ENCODE measurements around the gene CREG1. TPM values are rescaled to one million over a fixed set of nuclear protein-coding genes. Genes with fewer than 3 reads are reported as not detected.

Gene CREG1
- total and polyA plus RNA-seq, 2 of the 8 experiments (the other 6 are each of a cell fraction or from before 2014, with no cell fraction given): 29.8 to 30.1 TPM

DNA sequence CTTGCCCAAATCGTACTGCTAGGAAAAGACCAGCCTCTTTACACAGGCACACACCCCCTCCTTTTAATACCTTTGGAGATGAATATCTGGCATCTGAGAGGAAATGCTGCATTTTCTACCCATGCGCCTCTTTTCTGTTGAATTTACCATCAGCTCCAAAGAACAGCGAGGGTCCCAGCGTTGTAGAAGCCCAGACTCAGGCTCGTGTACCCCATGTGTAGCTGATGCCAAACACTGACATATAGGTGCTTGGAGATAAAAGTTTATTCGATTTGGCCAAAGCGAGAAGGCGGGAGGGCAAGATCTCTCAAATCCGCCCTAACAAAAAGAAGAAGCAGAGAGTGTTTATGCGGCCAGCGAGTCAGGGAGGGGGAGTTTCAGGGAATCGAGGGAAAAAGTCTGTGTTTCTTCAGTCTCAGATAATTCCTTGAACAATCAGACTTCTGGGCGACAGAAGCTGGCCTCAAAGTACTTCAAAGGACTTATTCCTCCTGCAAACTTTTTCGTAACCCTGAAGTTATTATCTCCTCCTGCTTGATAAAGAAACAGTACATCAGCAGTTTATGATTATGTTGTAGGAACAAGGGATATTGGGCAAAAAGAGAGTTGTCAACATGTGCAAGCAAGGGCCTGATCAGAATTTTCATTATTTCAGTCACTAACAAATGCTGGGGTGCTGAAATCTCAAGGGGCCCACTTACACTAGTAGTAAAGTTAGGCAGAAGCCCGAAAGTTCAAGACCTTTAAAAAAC lies 642 bp upstream of the CREG1 start:
- no peak overlapping the region for H3K56ac ChIP-seq (replicated peaks; ENCODE audit: insufficient read length, low read depth, low read length)
- H3K23me2 ChIP-seq (ENCODE audit: low read depth, low read length): peaks cover 10% of the 10 kb centered on the region
- H3K4me3 ChIP-seq (ENCODE audit: extremely low read depth in 1 of 4, insufficient read depth in 2 of 4, low read depth in 3 of 4, low read length in 4 of 4): peak overlapping the region; percentile 65 to 84 (median 70)
- ChIA-PET POLR2A (ENCODE audit: partially characterized antibody) (interaction anchor here (0.6 to 4.0 kb wide), 22 partner anchors 10 to 644 kb away, joined by 3 to 32 read pairs (median 4); partner anchors contain the start of gene POU2F1), CTCF (ENCODE audit: partially characterized antibody) (interaction anchor here (0.9 to 7.2 kb wide), 7 partner anchors 9 to 133 kb away, joined by 3 to 70 read pairs (median 3); no protein-coding TSS in a partner anchor)
- no peak overlapping the region for H3K23ac ChIP-seq (ENCODE audit: insufficient read length)
- peak in 1 of 2 experiments; percentile 51 for DNase-seq (ENCODE audit: low read depth in 1 of 2, low spot score in 2 of 2)
- H4K5ac ChIP-seq (ENCODE audit: insufficient read length, low read depth, low read length): no peak overlapping the region
- no peak overlapping the region for H2BK5ac ChIP-seq (ENCODE audit: low read depth, low read length)
- H3K9me3 ChIP-seq (ENCODE audit: insufficient read depth in 2 of 2, low read depth in 1 of 2, low read length in 1 of 2): no peaks in the 10 kb centered on the region
- peaks cover 0 to 1% of the 10 kb centered on the region in 2 experiments for H4K20me1 ChIP-seq (replicated peaks in 1 of 2; ENCODE audit: control insufficient read depth in 1 of 2, insufficient read depth in 2 of 2, low read length in 2 of 2)
- no peak overlapping the region for H2AK5ac ChIP-seq (ENCODE audit: low read depth, low read length)
- 0 out of 2 replicates have a peak overlapping the region, but pooled peaks have one; percentile 65 for H2BK15ac ChIP-seq (ENCODE audit: low read length)
- no peak overlapping the region for H2BK20ac ChIP-seq (ENCODE audit: low read length)
- H3K79me1 ChIP-seq (ENCODE audit: low read depth, low read length): 0 out of 2 replicates have a peak, but pooled peaks cover 2% of the 10 kb centered on the region
- 15% methylated on average over 15 of the region's 15 CpGs; no CpG with 5 or more reads in 1 of the 2 experiments for WGBS, 2 experiments (ENCODE audit: extremely low coverage in 1 of 2, insufficient coverage in 1 of 2, insufficient read length in 1 of 2, insufficient replicate concordance in 2 of 2, low coverage in 1 of 2, low lambda C conversion rate in 2 of 2, missing lambda C conversion rate in 1 of 2)
- peak overlapping the region in 1 of 4 experiments; percentile 29; a peak in 2 of 7 replicates for H3K9ac ChIP-seq (replicated peaks in 1 of 4; ENCODE audit: extremely low read depth in 1 of 4, low read depth in 3 of 4, low read length in 3 of 4)
- no peak overlapping the region for H4K91ac ChIP-seq (replicated peaks; ENCODE audit: insufficient read length, low read length)
- no peak overlapping the region for H2BK12ac ChIP-seq (ENCODE audit: low read depth, low read length)
- FAIRE-seq: no peak
- H4K8ac ChIP-seq (ENCODE audit: extremely low read depth, insufficient read depth, low read length): no peak overlapping the region
- H3K4me1 ChIP-seq (replicated peaks in 1 of 4; ENCODE audit: control insufficient read depth in 3 of 4, insufficient read depth in 4 of 4, low read length in 3 of 4): no peaks in the 10 kb centered on the region; a peak in 1 of 7 replicates
- no peaks in the 10 kb centered on the region for H3K36me3 ChIP-seq (ENCODE audit: control insufficient read depth in 2 of 4, insufficient read depth in 4 of 4, low read length in 3 of 4)
- peak overlapping the region; percentile 93 for H2AFZ ChIP-seq (ENCODE audit: low read length)
- H3K27me3 ChIP-seq (replicated peaks in 1 of 4; ENCODE audit: control insufficient read depth in 3 of 4, extremely low read depth in 1 of 4, insufficient read depth in 3 of 4, low read length in 3 of 4): no peaks in the 10 kb centered on the region; a peak in 1 of 7 replicates
- H3K27ac ChIP-seq (ENCODE audit: low read depth, low read length): no peak overlapping the region
- H2BK120ac ChIP-seq (replicated peaks; ENCODE audit: low read depth, low read length): no peak overlapping the region
- H3K18ac ChIP-seq (ENCODE audit: extremely low read depth, low read length): no peak overlapping the region
- no peak overlapping the region for H3K4ac ChIP-seq (replicated peaks; ENCODE audit: insufficient read length, low read depth, low read length)
- no peak overlapping the region for H3K14ac ChIP-seq (ENCODE audit: insufficient read length)
- peak overlapping the region; percentile 92 to 93 for H3K4me2 ChIP-seq (ENCODE audit: insufficient read depth in 1 of 2, low read depth in 2 of 2, low read length in 2 of 2)
- 0 out of 4 replicates have a peak, but pooled peaks cover 0 to 2% of the 10 kb centered on the region in 2 experiments for H3K79me2 ChIP-seq (ENCODE audit: control insufficient read depth in 1 of 2, insufficient read depth in 2 of 2, low read length in 2 of 2)
- TF ChIP-seq CBX8 (IDR thresholded peaks at IDR 0.05; ENCODE audit: borderline replicate concordance, low read depth, low read length) (no peak), RFX5 (IDR thresholded peaks at IDR 0.05; ENCODE audit: borderline replicate concordance, low read depth, low read length) (no peak), NANOG (IDR thresholded peaks at IDR 0.05; ENCODE audit: insufficient read depth, low read depth, low read length, poor library complexity, severe bottlenecking) (no peak), CREB1 (IDR thresholded peaks at IDR 0.05) (no peak), CTCF (IDR thresholded peaks at IDR 0.05; ENCODE audit: control extremely low read depth in 1 of 3, insufficient read depth in 1 of 3, low read depth in 1 of 3, low read length in 3 of 3) (no peak), SAP30 (IDR thresholded peaks at IDR 0.05; ENCODE audit: insufficient read depth, insufficient replicate concordance, low read length) (peak; percentile 52), CEBPB (IDR thresholded peaks at IDR 0.05; ENCODE audit: low read depth, low read length) (no peak), EGR1 (IDR thresholded peaks at IDR 0.05; ENCODE audit: borderline replicate concordance, low read depth, low read length) (no peak), JUND (IDR thresholded peaks at IDR 0.05; ENCODE audit: low read length) (no peak)

Measured in H1 (cell line).